A673 (cell line): ENCODE measurements around the gene SLITRK4. TPM values are rescaled to one million over a fixed set of nuclear protein-coding genes. Genes with fewer than 3 reads are reported as not detected.

Experiments
- BruUV-seq: library from RNA; stranded (reverse); fragments of 400-500 nt; replicated peaks from 2 replicates; lab custom pipeline; 2021; lab: Mats Ljungman, UMichigan
- CTCF ChIA-PET: fragments of 300-600 bp; sonication (Branson Sonifier 250); formaldehyde crosslinking; loops from one replicate; lab custom pipeline; 2022; ENCODE audit warnings: antibody characterized with exemption; lab: Charles Lee
- POLR2A ChIA-PET: fragments of 300-600 bp; sonication (Branson Sonifier 250); formaldehyde crosslinking; loops from one replicate; lab custom pipeline; 2022; ENCODE audit warnings: antibody characterized with exemption; ENCODE audit not compliant: low non-redundant PET; lab: Charles Lee
- DNase-seq: peaks from one replicate; pipeline ENCODE4 v3.0.0-alpha.2; 2015; ENCODE audit warnings: low spot score
- H3K27ac ChIP-seq: fragments of 200-600 bp; sonication (generic); 2 replicates; pipeline ENCODE4 v1.5.1; 2016; ENCODE audit warnings: mixed run types, low read depth, mild to moderate bottlenecking, mixed read lengths, antibody characterized with exemption, low read length; ENCODE audit not compliant: poor library complexity, severe bottlenecking
- H3K27me3 ChIP-seq: fragments of 200-600 bp; sonication (generic); replicated peaks from 2 replicates; pipeline ENCODE4 v1.6.1; 2017; ENCODE audit warnings: mixed run types, low read depth, mild to moderate bottlenecking, mixed read lengths, antibody characterized with exemption, low read length; ENCODE audit not compliant: insufficient read depth, poor library complexity
- H3K36me3 ChIP-seq: fragments of 200-600 bp; sonication (generic); 2 replicates; pipeline ENCODE4 v1.6.1; 2016; ENCODE audit warnings: mixed run types, mild to moderate bottlenecking, mixed read lengths, antibody characterized with exemption, low read length; ENCODE audit not compliant: insufficient read depth, poor library complexity, severe bottlenecking
- H3K4me1 ChIP-seq: fragments of 200-600 bp; sonication (generic); 2 replicates; pipeline ENCODE4 v1.6.1; 2017; ENCODE audit warnings: mixed run types, mild to moderate bottlenecking, mixed read lengths, antibody characterized with exemption, low read length; ENCODE audit not compliant: insufficient read depth, poor library complexity, severe bottlenecking
- H3K4me3 ChIP-seq: fragments of 200-600 bp; sonication (generic); 2 replicates; pipeline ENCODE4 v1.5.1; 2016; ENCODE audit warnings: low read depth, mixed run types, mild to moderate bottlenecking, mixed read lengths, low read length; ENCODE audit not compliant: poor library complexity, severe bottlenecking
- H3K9me3 ChIP-seq: fragments of 200-600 bp; sonication (generic); 2 replicates; pipeline ENCODE4 v1.6.1; 2016; ENCODE audit warnings: mixed run types, low read depth, mild to moderate bottlenecking, mixed read lengths, antibody characterized with exemption, low read length; ENCODE audit not compliant: poor library complexity, severe bottlenecking
- CTCF ChIP-seq: fragments of 300-800, 200-600 bp; sonication (generic); conservative IDR thresholded peaks from 2 replicates; pipeline ENCODE4 v1.5.1; 2017; ENCODE audit warnings: low read depth, mild to moderate bottlenecking, antibody characterized with exemption, low read length, moderate library complexity, mixed read lengths
- EZH2 ChIP-seq: fragments of 200-600 bp; sonication (generic); IDR thresholded peaks from 2 replicates; pipeline ENCODE4 v1.6.1; 2017; ENCODE audit warnings: borderline replicate concordance, low read depth, mild to moderate bottlenecking, mixed read lengths, antibody characterized with exemption, low read length; ENCODE audit not compliant: poor library complexity, severe bottlenecking
- intact Hi-C: fragments of 100-400 bp; cut with micrococcal nuclease; formaldehyde crosslinking; loops from one replicate; pipeline ENCODE4 v1.10.0; 2022; ENCODE audit not compliant: unreplicated experiment
- total RNA-seq: library from RNA; stranded (reverse); gene quantifications from 2 replicates; pipeline ENCODE4 v1.2.3, GENCODE V29; 2021

The SLITRK4 gene
- total RNA-seq, 1 experiment from 2014 or later = not detected

GRCh38 chrX:143632625-143633410 is 3.1 kb downstream of the SLITRK4 start:
- Histone ChIP-seq H3K4me1 (no peaks in the 10 kb centered on the region), H3K27me3 (peaks cover 14% of the 10 kb centered on the region), H3K9me3 (no peaks in the 10 kb centered on the region), H3K36me3 (no peaks in the 10 kb centered on the region), H3K27ac (no peak overlapping the region), H3K4me3 (no peak overlapping the region)
- intact Hi-C loops = no loop called here
- ChIA-PET CTCF (no interaction called here), POLR2A (no interaction called here)
- no TSS peak for BruUV-seq
- TF ChIP-seq CTCF = no peak
- no peak for TF ChIP-seq EZH2
- DNase-seq = no peak

- ChIA-PET POLR2A (no interaction called here), CTCF (no interaction called here)
- TF ChIP-seq EZH2 = no peak
- no peak for TF ChIP-seq CTCF
Observed at GRCh38 chrX:143623657-143624056, 12.2 kb downstream of the SLITRK4 start.

GRCh38 chrX:143621276-143621675 is 14.6 kb downstream of the SLITRK4 start:
- H3K4me3 ChIP-seq = no peak overlapping the region
- CTCF ChIA-PET = no interaction called here
- H3K27me3 ChIP-seq = no peaks in the 10 kb centered on the region
- H3K36me3 ChIP-seq = no peaks in the 10 kb centered on the region
- peaks cover 4% of the 10 kb centered on the region for H3K9me3 ChIP-seq
- H3K27ac ChIP-seq = no peak overlapping the region
- no peaks in the 10 kb centered on the region for H3K4me1 ChIP-seq
- TF ChIP-seq EZH2 (no peak), CTCF (no peak)
- intact Hi-C loops = no loop called here
- no TSS peak for BruUV-seq
- POLR2A ChIA-PET = no interaction called here
- no peak for DNase-seq

More at GRCh38 chrX:143623657-143624056, 12.2 kb downstream of the SLITRK4 start:
- H3K4me3 ChIP-seq = no peak overlapping the region
- H3K36me3 ChIP-seq = no peaks in the 10 kb centered on the region
- BruUV-seq = no TSS peak
- H3K9me3 ChIP-seq = peaks cover 4% of the 10 kb centered on the region
- H3K27ac ChIP-seq = no peak overlapping the region
- intact Hi-C loops = no loop called here
- no peak for DNase-seq
- H3K27me3 ChIP-seq = no peaks in the 10 kb centered on the region
- H3K4me1 ChIP-seq = no peaks in the 10 kb centered on the region
